ENCODE measurements around the gene RBM6.

DNA sequence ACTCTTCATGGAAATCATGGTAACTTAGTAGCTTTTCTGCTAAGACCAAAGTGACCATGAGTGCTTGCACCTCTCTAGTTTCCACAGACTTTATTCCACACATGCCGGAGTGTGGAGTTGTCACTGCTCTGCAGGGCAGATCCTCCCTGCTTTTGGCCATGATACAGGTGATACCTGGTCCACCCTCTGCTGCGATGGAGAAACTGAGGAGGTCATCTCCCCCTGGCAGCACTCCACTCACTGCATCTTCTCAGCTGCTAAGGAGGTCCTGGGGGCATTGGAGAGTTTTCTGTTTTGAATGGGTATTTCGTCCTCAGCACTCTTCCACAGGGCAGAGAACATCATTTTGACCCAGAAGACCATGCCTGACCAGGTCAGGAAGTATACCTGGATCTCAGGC, 179.8 kb downstream of the RBM6 start:
- TF ChIP-seq, protein P1, sequence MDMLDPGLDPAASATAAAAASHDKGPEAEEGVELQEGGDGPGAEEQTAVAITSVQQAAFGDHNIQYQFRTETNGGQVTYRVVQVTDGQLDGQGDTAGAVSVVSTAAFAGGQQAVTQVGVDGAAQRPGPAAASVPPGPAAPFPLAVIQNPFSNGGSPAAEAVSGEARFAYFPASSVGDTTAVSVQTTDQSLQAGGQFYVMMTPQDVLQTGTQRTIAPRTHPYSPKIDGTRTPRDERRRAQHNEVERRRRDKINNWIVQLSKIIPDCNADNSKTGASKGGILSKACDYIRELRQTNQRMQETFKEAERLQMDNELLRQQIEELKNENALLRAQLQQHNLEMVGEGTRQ (CRISPR knock-in tag; IDR thresholded peaks at IDR 0.05): no peak
- no peak for TF ChIP-seq ESRRB (CRISPR knock-in tag; IDR thresholded peaks at IDR 0.05; ENCODE audit: borderline replicate concordance)
- no peak for TF ChIP-seq BHLHE40 (IDR thresholded peaks at IDR 0.05; ENCODE audit: low read length)
- TF ChIP-seq CREB1 (IDR thresholded peaks at IDR 0.05): no peak
- TF ChIP-seq CREB1 (CRISPR knock-in tag; IDR thresholded peaks at IDR 0.05): no peak
- TF ChIP-seq MAFK (IDR thresholded peaks at IDR 0.05; ENCODE audit: low read length): no peak
- no peak for TF ChIP-seq MYBL2 (IDR thresholded peaks at IDR 0.05; ENCODE audit: low read depth)
- no peak for TF ChIP-seq MYBL2 (CRISPR knock-in tag; IDR thresholded peaks at IDR 0.05; ENCODE audit: borderline replicate concordance)
- no peak for TF ChIP-seq KAT7 (CRISPR knock-in tag; IDR thresholded peaks at IDR 0.05; ENCODE audit: borderline replicate concordance)
- TF ChIP-seq ZNF431 (CRISPR knock-in tag; IDR thresholded peaks at IDR 0.05): no peak
- TF ChIP-seq, protein P2, sequence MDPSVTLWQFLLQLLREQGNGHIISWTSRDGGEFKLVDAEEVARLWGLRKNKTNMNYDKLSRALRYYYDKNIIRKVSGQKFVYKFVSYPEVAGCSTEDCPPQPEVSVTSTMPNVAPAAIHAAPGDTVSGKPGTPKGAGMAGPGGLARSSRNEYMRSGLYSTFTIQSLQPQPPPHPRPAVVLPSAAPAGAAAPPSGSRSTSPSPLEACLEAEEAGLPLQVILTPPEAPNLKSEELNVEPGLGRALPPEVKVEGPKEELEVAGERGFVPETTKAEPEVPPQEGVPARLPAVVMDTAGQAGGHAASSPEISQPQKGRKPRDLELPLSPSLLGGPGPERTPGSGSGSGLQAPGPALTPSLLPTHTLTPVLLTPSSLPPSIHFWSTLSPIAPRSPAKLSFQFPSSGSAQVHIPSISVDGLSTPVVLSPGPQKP (CRISPR knock-in tag; IDR thresholded peaks at IDR 0.05): no peak
- no peak for TF ChIP-seq ZNF274 (IDR thresholded peaks at IDR 0.05; ENCODE audit: borderline replicate concordance, low read depth, low read length)
